HepG2 (cell line): Measurements from ENCODE around the gene ZNF280A. TPM values are rescaled to one million over a fixed set of nuclear protein-coding genes. Genes with fewer than 3 reads are reported as not detected.

Experiments used
- ATAC-seq: fragments of 200-7000 bp; cut with Tn5 transposase; 3 replicates; pipeline ENCODE4 v1.9.1; 2020; ENCODE audit warnings: mild to moderate bottlenecking, moderate library complexity
- BruUV-seq: library from RNA; stranded (reverse); fragments of 400-500 nt; replicated peaks from 2 replicates; lab custom pipeline; 2021; lab: Mats Ljungman, UMichigan
- CTCF ChIA-PET: fragments of 300-600 bp; formaldehyde crosslinking; extraction: SDS; loops from one replicate; lab custom pipeline; 2021; ENCODE audit warnings: low total read pairs, inconsistent platforms, low intra/inter-chr PET ratio; lab: Yijun Ruan, JAX
- POLR2A ChIA-PET: fragments of 350-600 bp; sonication (Branson Sonifier 250); formaldehyde crosslinking; loops from one replicate; lab custom pipeline; 2020; ENCODE audit warnings: antibody characterized with exemption, inconsistent platforms; lab: Yijun Ruan, JAX
- DNase-seq: peaks from one replicate; pipeline ENCODE4 v3.0.0-alpha.2; 2015; ENCODE audit warnings: low spot score
- FAIRE-seq: peaks from 3 replicates; lab custom pipeline; 2011; peaks lifted over from hg19 to GRCh38; lab: Jason Lieb, UNC
- H2AFZ ChIP-seq: one replicate; pipeline ENCODE4 v1.6.1; 2011; ENCODE audit warnings: low read length, inconsistent platforms
- H3K27ac ChIP-seq: fragments of 300-600 bp; 3 replicates; pipeline ENCODE4 v1.8.0; 2011; ENCODE audit warnings: mixed run types, mild to moderate bottlenecking, mixed read lengths, low read length, inconsistent platforms; ENCODE audit not compliant: insufficient read depth; ENCODE audit errors: extremely low read length
- H3K27me3 ChIP-seq, 2 experiments: fragments of 200-600 bp in 1 of 2; 2 replicates in 1 of 2; 3 replicates in 1 of 2; pipeline versions ENCODE4 v1.6.0 to v1.8.0; 2011; ENCODE audit warnings: low read length in 2 of 2, mild to moderate bottlenecking in 2 of 2, moderate library complexity in 2 of 2, inconsistent platforms in 1 of 2; ENCODE audit not compliant: insufficient read depth in 2 of 2, control insufficient read depth in 1 of 2
- H3K36me3 ChIP-seq, 2 experiments: fragments of 200-600 bp in 1 of 2; replicated peaks in 1 of 2; 2 replicates in 1 of 2; 3 replicates in 1 of 2; pipeline versions ENCODE4 v1.5.1 to v1.8.0; 2011; ENCODE audit warnings: low read length in 2 of 2, inconsistent platforms in 1 of 2; ENCODE audit not compliant: insufficient read depth in 2 of 2, control insufficient read depth in 1 of 2
- H3K4me1 ChIP-seq: 2 replicates; pipeline ENCODE4 v1.5.1; 2012; ENCODE audit warnings: low read length, inconsistent platforms; ENCODE audit not compliant: insufficient read depth
- H3K4me2 ChIP-seq: 2 replicates; pipeline ENCODE4 v1.6.0; 2011; ENCODE audit warnings: low read depth, low read length, inconsistent platforms
- H3K4me3 ChIP-seq, 3 experiments: fragments of 200-600 bp in 1 of 3; sonication (generic), shearing (Covaris generic) in 1 of 3; replicated peaks in 1 of 3; 2 replicates each; pipeline ENCODE4 v1.5.1; 2011 to 2016; ENCODE audit warnings: low read length in 3 of 3, inconsistent platforms in 2 of 3, low read depth in 2 of 3, mild to moderate bottlenecking in 2 of 3, control low read depth in 1 of 3, mixed read lengths in 1 of 3; ENCODE audit not compliant: insufficient read depth in 1 of 3
- H3K79me2 ChIP-seq: one replicate; pipeline ENCODE4 v1.6.1; 2011; ENCODE audit warnings: low read length, inconsistent platforms; ENCODE audit not compliant: insufficient read depth
- H3K9ac ChIP-seq: 2 replicates; pipeline ENCODE4 v1.6.0; 2011; ENCODE audit warnings: mild to moderate bottlenecking, low read depth, low read length, inconsistent platforms; ENCODE audit not compliant: insufficient read depth
- H3K9me3 ChIP-seq: 2 replicates; pipeline ENCODE4 v1.5.1; 2012; ENCODE audit warnings: mild to moderate bottlenecking, low read length
- H4K20me1 ChIP-seq: 2 replicates; pipeline ENCODE4 v1.6.0; 2011; ENCODE audit warnings: inconsistent platforms, mild to moderate bottlenecking, low read length, moderate library complexity; ENCODE audit not compliant: insufficient read depth
- MIXL1 ChIP-seq: IDR thresholded peaks from 2 replicates; pipeline ENCODE4 v1.6.1; 2016
- NFKBIZ ChIP-seq: IDR thresholded peaks from 2 replicates; pipeline ENCODE4 v1.6.1; 2018; ENCODE audit warnings: missing genetic modification reagents, missing compliant biosample characterization
- NR2F2 ChIP-seq: IDR thresholded peaks from 2 replicates; pipeline ENCODE4 v1.6.1; 2012; ENCODE audit warnings: low read depth, inconsistent platforms, borderline replicate concordance
- PHB2 ChIP-seq: fragments of 450-650 bp; IDR thresholded peaks from 2 replicates; pipeline ENCODE4 v1.6.1; 2018; ENCODE audit not compliant: partially characterized antibody
- POLR2A ChIP-seq, 2 experiments: IDR thresholded peaks; 2 replicates each; pipeline ENCODE4 v1.6.1; 2011; ENCODE audit warnings: low read depth in 2 of 2, low read length in 2 of 2, mild to moderate bottlenecking in 1 of 2, moderate library complexity in 1 of 2; ENCODE audit not compliant: insufficient read depth in 1 of 2
- RBAK ChIP-seq: sonication (generic); formaldehyde crosslinking; IDR thresholded peaks from 2 replicates; pipeline ENCODE4 v1.5.1; 2020; ENCODE audit warnings: mild to moderate bottlenecking, missing genetic modification reagents
- SALL2 ChIP-seq: sonication (generic); formaldehyde crosslinking; IDR thresholded peaks from 2 replicates; pipeline ENCODE4 v1.8.1; 2023; ENCODE audit warnings: mild to moderate bottlenecking, missing genetic modification reagents, inconsistent platforms
- SMARCC2 ChIP-seq: fragments of 450-650 bp; IDR thresholded peaks from 2 replicates; pipeline ENCODE4 v1.6.1; 2017; ENCODE audit warnings: antibody characterized with exemption, mild to moderate bottlenecking
- TARDBP ChIP-seq: sonication (generic); formaldehyde crosslinking; IDR thresholded peaks from 2 replicates; pipeline ENCODE4 v1.8.0; 2022; ENCODE audit warnings: mild to moderate bottlenecking, missing genetic modification reagents
- ZEB1 ChIP-seq: IDR thresholded peaks from 2 replicates; pipeline ENCODE4 v1.6.1; 2012; ENCODE audit warnings: mild to moderate bottlenecking, low read depth, inconsistent platforms; ENCODE audit not compliant: insufficient replicate concordance
- ZFP1 ChIP-seq: IDR thresholded peaks from 2 replicates; pipeline ENCODE4 v1.6.1; 2016
- ZMYM2 ChIP-seq: sonication (generic); formaldehyde crosslinking; IDR thresholded peaks from 2 replicates; pipeline ENCODE4 v1.8.0; 2022; ENCODE audit warnings: mild to moderate bottlenecking, missing genetic modification reagents
- ZNF17 ChIP-seq: sonication (generic); formaldehyde crosslinking; IDR thresholded peaks from 2 replicates; pipeline ENCODE4 v1.5.0; 2020; ENCODE audit warnings: mild to moderate bottlenecking, missing genetic modification reagents
- ZNF251 ChIP-seq: sonication (generic); formaldehyde crosslinking; IDR thresholded peaks from 2 replicates; pipeline ENCODE4 v1.9.0; 2021; ENCODE audit warnings: mild to moderate bottlenecking, missing genetic modification reagents
- WGBS: methylation state at CpG from one replicate; pipeline ENCODE4 v1.1.6; 2017; ENCODE audit warnings: low lambda C conversion rate; 5-methylcytosine and 5-hydroxymethylcytosine counted together
- in situ Hi-C: cut with HindIII; loops from 2 replicates; pipeline ENCODE4 v1.10.0; 2017; ENCODE audit warnings: low pct_unique_long_range_greater_than_20kb; ENCODE audit not compliant: extremely low pct_ligation_motif_present
- intact Hi-C: fragments of 100-400 bp; cut with micrococcal nuclease; formaldehyde crosslinking; loops from one replicate; pipeline ENCODE4 v1.10.0; 2022; ENCODE audit not compliant: unreplicated experiment
- polyA plus RNA-seq, 8 experiments: library from polyadenylated mRNA; depleted of rRNA in 3 of 8; stranded (reverse) in 7 of 8; unstranded in 1 of 8; fragments of >200 nt; fragmentation: Illumina TruSeq in 4 of 8; extraction: Trizol in 4 of 8; gene quantifications; 2 replicates each; pipeline versions ENCODE4 v1.2.1 to v1.2.3, GENCODE V29; 2011 to 2016; ENCODE audit warnings: low read depth in 4 of 8, missing spikeins in 1 of 8, mixed read lengths in 1 of 8; ENCODE audit not compliant: insufficient read depth in 1 of 8
- total RNA-seq, 5 experiments: library from RNA; depleted of rRNA; stranded (reverse); fragments of >200 nt; fragmentation: Illumina TruSeq; extraction: Trizol; gene quantifications; 2 replicates each; pipeline ENCODE4 v1.2.3, GENCODE V29; 2016; ENCODE audit warnings: low read depth in 1 of 5
- TF ChIP-seq, protein P1 (sequence below): sonication (generic); formaldehyde crosslinking; IDR thresholded peaks from 2 replicates; pipeline ENCODE4 v1.5.0; 2020; ENCODE audit warnings: missing genetic modification reagents
- TF ChIP-seq, protein P2 (sequence below): sonication (generic); formaldehyde crosslinking; IDR thresholded peaks from 2 replicates; pipeline ENCODE4 v1.9.0; 2021; ENCODE audit warnings: missing genetic modification reagents, mild to moderate bottlenecking, borderline replicate concordance

ZNF280A gene
- total and polyA plus RNA-seq, 2 of the 13 experiments (the other 11 are each of a cell fraction or from before 2014, with no cell fraction given): 1.4 to 2.9 TPM

DNA sequence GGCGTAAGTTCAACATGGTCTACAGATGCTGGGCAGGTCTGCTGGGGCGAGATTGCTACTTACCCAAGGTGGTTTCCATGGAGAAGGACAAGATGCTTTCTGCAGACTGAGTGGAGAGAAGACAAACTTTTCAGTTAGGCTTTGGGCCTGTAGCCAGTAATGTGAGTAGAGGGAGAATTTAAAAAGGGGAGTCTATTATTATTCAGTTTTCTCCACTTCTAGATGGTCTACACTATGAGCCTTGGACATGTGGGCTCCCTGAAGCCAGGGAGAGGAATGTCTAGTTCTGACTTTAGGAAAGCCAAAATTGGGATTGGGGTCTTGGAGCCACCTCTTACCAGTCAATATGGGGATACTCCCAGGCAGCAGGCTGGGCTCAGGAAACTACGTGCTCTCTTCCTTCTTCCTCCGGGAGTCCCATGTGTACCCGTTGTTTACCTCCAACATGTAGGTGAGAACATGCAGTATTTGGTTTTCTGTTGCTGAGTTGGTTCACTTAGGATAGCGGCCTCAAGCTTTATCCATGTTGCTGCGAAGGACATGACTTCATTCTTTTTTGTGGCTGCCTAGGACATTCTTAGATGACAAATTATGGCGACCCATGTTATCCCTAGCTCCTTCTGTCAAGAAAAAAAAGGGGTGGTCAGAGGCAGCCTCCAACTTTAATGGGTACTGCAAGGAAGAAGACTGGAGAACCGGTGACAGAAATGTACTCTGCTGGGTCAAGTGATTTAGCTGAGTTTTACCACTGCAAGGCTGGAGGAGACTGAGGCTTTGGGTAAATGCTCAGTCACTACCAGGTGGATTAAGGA is 14.7 kb upstream of the ZNF280A start:
- no peak overlapping the region for H3K4me3 ChIP-seq
- DNase-seq (no peak), FAIRE-seq (no peak), ATAC-seq (no peak)
- TF ChIP-seq MIXL1 (CRISPR knock-in tag) (no peak), SMARCC2 (no peak), NR2F2 (no peak), TARDBP (CRISPR knock-in tag) (no peak), ZNF251 (CRISPR knock-in tag) (no peak), POLR2A (IDR thresholded peaks at IDR 0.05; ENCODE audit: insufficient read depth in 1 of 2, low read depth in 2 of 2, low read length in 2 of 2) (no peak), SALL2 (CRISPR knock-in tag) (no peak), ZMYM2 (no peak), PHB2 (no peak), ZEB1 (no peak), RBAK (CRISPR knock-in tag) (no peak), ZNF17 (CRISPR knock-in tag) (no peak), ZFP1 (CRISPR knock-in tag) (no peak), NFKBIZ (CRISPR knock-in tag) (no peak)
- TF ChIP-seq, protein P1, sequence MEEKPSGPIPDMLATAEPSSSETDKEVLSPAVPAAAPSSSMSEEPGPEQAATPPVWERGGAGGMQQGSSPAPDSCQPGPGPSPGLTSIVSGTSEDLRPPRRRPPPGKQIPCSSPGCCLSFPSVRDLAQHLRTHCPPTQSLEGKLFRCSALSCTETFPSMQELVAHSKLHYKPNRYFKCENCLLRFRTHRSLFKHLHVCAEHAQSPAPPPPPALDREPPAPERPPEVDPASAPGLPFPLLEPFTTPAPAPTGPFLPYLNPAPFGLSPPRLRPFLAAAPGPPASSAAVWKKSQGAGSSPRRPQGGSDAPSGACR (CRISPR knock-in tag): no peak
- TF ChIP-seq, protein P2, sequence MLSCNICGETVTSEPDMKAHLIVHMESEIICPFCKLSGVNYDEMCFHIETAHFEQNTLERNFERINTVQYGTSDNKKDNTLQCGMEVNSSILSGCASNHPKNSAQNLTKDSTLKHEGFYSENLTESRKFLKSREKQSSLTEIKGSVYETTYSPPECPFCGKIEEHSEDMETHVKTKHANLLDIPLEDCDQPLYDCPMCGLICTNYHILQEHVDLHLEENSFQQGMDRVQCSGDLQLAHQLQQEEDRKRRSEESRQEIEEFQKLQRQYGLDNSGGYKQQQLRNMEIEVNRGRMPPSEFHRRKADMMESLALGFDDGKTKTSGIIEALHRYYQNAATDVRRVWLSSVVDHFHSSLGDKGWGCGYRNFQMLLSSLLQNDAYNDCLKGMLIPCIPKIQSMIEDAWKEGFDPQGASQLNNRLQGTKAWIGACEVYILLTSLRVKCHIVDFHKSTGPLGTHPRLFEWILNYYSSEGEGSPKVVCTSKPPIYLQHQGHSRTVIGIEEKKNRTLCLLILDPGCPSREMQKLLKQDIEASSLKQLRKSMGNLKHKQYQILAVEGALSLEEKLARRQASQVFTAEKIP (CRISPR knock-in tag): no peak
- 0 out of 5 replicates have a peak, but pooled peaks cover 0 to 3% of the 10 kb centered on the region in 2 experiments for H3K27me3 ChIP-seq
- WGBS: 25% methylated on average over 9 of the region's 9 CpGs
- H3K9ac ChIP-seq: no peak overlapping the region
- no peaks in the 10 kb centered on the region for H3K9me3 ChIP-seq
- CTCF ChIA-PET: no interaction called here
- intact Hi-C loops (no loop called here), in situ Hi-C loops (no loop called here)
- no peak overlapping the region for H3K27ac ChIP-seq
- no peaks in the 10 kb centered on the region for H3K4me1 ChIP-seq
- H4K20me1 ChIP-seq: no peaks in the 10 kb centered on the region
- POLR2A ChIA-PET: no interaction called here
- BruUV-seq: no TSS peak
- H3K79me2 ChIP-seq: no peaks in the 10 kb centered on the region
- H2AFZ ChIP-seq: no peak overlapping the region
- H3K36me3 ChIP-seq: no peaks in the 10 kb centered on the region
- no peak overlapping the region for H3K4me2 ChIP-seq
